Ovary (tissue), 9 donors: Measurements from ENCODE around the gene DRC7. TPM values are rescaled to one million over a fixed set of nuclear protein-coding genes. Genes with fewer than 3 reads are reported as not detected.
"Not testable (repeated sequence)": the region's sequence is repeated elsewhere in the genome, so short reads cannot be mapped to it uniquely, and the experiment has no call there.

Experiments
- DNase-seq, 5 donors: peaks; one replicate each; pipeline ENCODE4 v3.0.0-alpha.2; 2019 to 2020
- H3K27ac ChIP-seq, 2 donors: fragments of 200-600 bp; one replicate each; pipeline versions ENCODE4 v1.5.1 to v1.8.0; 2019 to 2022
- H3K27me3 ChIP-seq: fragments of 200-600 bp; one replicate; pipeline ENCODE4 v1.8.0; 2022
- H3K36me3 ChIP-seq: fragments of 200-600 bp; sonication (generic); one replicate; pipeline ENCODE4 v1.5.1; 2019
- H3K4me1 ChIP-seq: one replicate; pipeline ENCODE4 v1.8.1; 2013; ENCODE audit warnings: mild to moderate bottlenecking, moderate library complexity; ENCODE audit not compliant: insufficient read depth
- H3K4me3 ChIP-seq: fragments of 200-600 bp; sonication (generic); one replicate; pipeline ENCODE4 v1.5.1; 2017
- H3K9me3 ChIP-seq, 2 donors: fragments of 200-600 bp in 1 of 2; sonication (generic) in 1 of 2; one replicate each; pipeline versions ENCODE4 v1.5.1 to v1.8.1; 2013 to 2019; ENCODE audit warnings: mild to moderate bottlenecking in 1 of 2, moderate library complexity in 1 of 2
- CTCF ChIP-seq, 3 donors: fragments of 450-650 bp in 2 of 3; fragments of 200-600 bp in 1 of 3; IDR thresholded peaks; one replicate each; pipeline versions ENCODE4 v1.5.1 to v1.8.0; 2016 to 2022; ENCODE audit warnings: antibody characterized with exemption in 3 of 3, mild to moderate bottlenecking in 1 of 3
- EP300 ChIP-seq: sonication (generic); formaldehyde crosslinking; IDR thresholded peaks from one replicate; pipeline ENCODE4 v1.6.1; 2017; ENCODE audit warnings: antibody characterized with exemption
- POLR2A ChIP-seq: fragments of 450-650 bp; IDR thresholded peaks from one replicate; pipeline ENCODE4 v1.6.1; 2017; ENCODE audit warnings: antibody characterized with exemption, mild to moderate bottlenecking, moderate library complexity
- WGBS, 3 donors: extraction: QIAGEN DNeasy Blood & Tissue Kit in 1 of 3; methylation state at CpG; one replicate each; pipeline versions ENCODE4 v1.1.5 to v1.1.7; 2013 to 2017; 5-methylcytosine and 5-hydroxymethylcytosine counted together
- intact Hi-C, 4 donors: fragments of 100-400 bp; cut with DNase I; formaldehyde crosslinking; loops; one replicate each; pipeline versions ENCODE4 v1.11.0 to v1.15.1; 2022 to 2023
- polyA plus RNA-seq, 2 donors: library from polyadenylated mRNA; stranded (reverse); fragments of 200-250 nt in 1 of 2; fragments of 350-450 nt in 1 of 2; fragmentation: Illumina TruSeq in 1 of 2; extraction: RNeasy Lipid Tissue Mini Kit (QIAGEN cat#74804) in 1 of 2; gene quantifications; one replicate each; pipeline ENCODE4 v1.2.3, GENCODE V29; 2013 to 2014
- total RNA-seq, 7 donors: library from RNA; depleted of rRNA in 2 of 7; stranded (reverse); fragments of >200 nt in 2 of 7; fragmentation: NEBNext Ultra II Directional in 3 of 7; extraction: Animal tissue kit (Norgen Biotek cat#: 25700) in 3 of 7; gene quantifications; one replicate each; pipeline versions ENCODE4 v1.1.0 to v1.2.4, GENCODE V29; 2016 to 2023
- donor health status: DM: no; HTN: no; CAD: no; lungs with moderate emphysema.
- donor health status: DM: no; HTN: no; CAD: no.
- donor health status: Bipolar disorder and iron deficiency.
- donor health status: DM: yes; HTN: yes; CAD: no.
- donor health status: DM: no; HTN: no; CAD: no.
- donor health status: DM: yes; HTN: yes; CAD: no.

DRC7 gene
- total and polyA plus RNA-seq, 9 donors: 0.07 to 12.5 (median 0.67) TPM; not detected in 3

GRCh38 chr16:57726433-57726947 is 31.9 kb downstream of the DRC7 start:
- WGBS, 3 donors: 62 to 72% (median 71%) methylated on average over 7 of the region's 7 CpGs
- no peak for DNase-seq

GRCh38 chr16:57727610-57728009 is 33.0 kb downstream of the DRC7 start:
- Histone ChIP-seq H3K27me3 (no peaks in the 10 kb centered on the region), H3K4me1 (no peaks in the 10 kb centered on the region), H3K4me3 (no peak overlapping the region), H3K9me3 (no peaks in the 10 kb centered on the region), H3K27ac (no peak overlapping the region), H3K36me3 (no peaks in the 10 kb centered on the region)
- TF ChIP-seq CTCF (IDR thresholded peaks at IDR 0.05) (no peak), POLR2A (no peak), EP300 (no peak)
- WGBS, 3 donors: 64 to 74% (median 68%) methylated on average over 4 of the region's 4 CpGs
- intact Hi-C loops: no loop called here
- DNase-seq: no peak

More at GRCh38 chr16:57726433-57726947, 31.9 kb downstream of the DRC7 start:
- Histone ChIP-seq H3K27me3 (no peaks in the 10 kb centered on the region), H3K4me3 (no peak overlapping the region), H3K36me3 (no peaks in the 10 kb centered on the region), H3K27ac (no peak overlapping the region), H3K9me3 (no peaks in the 10 kb centered on the region), H3K4me1 (no peaks in the 10 kb centered on the region)
- intact Hi-C loops: no loop called here
- TF ChIP-seq EP300 (no peak), POLR2A (no peak), CTCF (IDR thresholded peaks at IDR 0.05) (no peak)

GRCh38 chr16:57728336-57729181 is 34.0 kb downstream of the DRC7 start:
- no peaks in the 10 kb centered on the region for H3K9me3 ChIP-seq
- no peaks in the 10 kb centered on the region for H3K36me3 ChIP-seq
- 95 to 97% (median 96%) methylated on average over 14 of the region's 14 CpGs for WGBS, 3 donors
- H3K4me3 ChIP-seq: no peak overlapping the region
- TF ChIP-seq POLR2A: no peak
- TF ChIP-seq CTCF (IDR thresholded peaks at IDR 0.05): no peak
- TF ChIP-seq EP300: no peak
- no peaks in the 10 kb centered on the region for H3K27me3 ChIP-seq
- H3K4me1 ChIP-seq: no peaks in the 10 kb centered on the region
- no peak overlapping the region for H3K27ac ChIP-seq
- intact Hi-C loops: no loop called here
- DNase-seq: no peak

GRCh38 chr16:57729182-57729484 is 34.5 kb downstream of the DRC7 start:
- H3K36me3 ChIP-seq: no peaks in the 10 kb centered on the region
- TF ChIP-seq POLR2A (no peak), CTCF (IDR thresholded peaks at IDR 0.05) (no peak), EP300 (no peak)
- H3K9me3 ChIP-seq: no peaks in the 10 kb centered on the region
- H3K27ac ChIP-seq: no peak overlapping the region
- no peaks in the 10 kb centered on the region for H3K27me3 ChIP-seq
- DNase-seq: no peak
- no peak overlapping the region for H3K4me3 ChIP-seq
- WGBS, 3 donors: 87 to 97% (median 90%) methylated on average over 1 of the region's 1 CpG
- no peaks in the 10 kb centered on the region for H3K4me1 ChIP-seq
- intact Hi-C loops: no loop called here

- intact Hi-C loops: loop anchor here in 1 of 4 donors (10.0 kb wide), 1 partner anchor 795 kb away; the partner anchor contains the start of gene HERPUD1
- H3K4me3 ChIP-seq, H3K9me3 ChIP-seq, DNase-seq, H3K27ac ChIP-seq, H3K4me1 ChIP-seq, H3K36me3 ChIP-seq, H3K27me3 ChIP-seq: not testable (repeated sequence)
- 84 to 95% (median 93%) methylated on average over 5 to 6 of the region's 6 CpGs for WGBS, 3 donors
Observed at GRCh38 chr16:57729852-57730251, 35.2 kb downstream of the DRC7 start.
